Ishikawa (cell line): ENCODE measurements around the gene TRAPPC4.

ENCODE experiments used
- FOXM1 ChIP-seq: IDR thresholded peaks from 2 replicates; pipeline ENCODE4 v1.6.1; 2012; ENCODE audit warnings: low read depth, borderline replicate concordance
- RAD21 ChIP-seq: IDR thresholded peaks from 2 replicates; pipeline ENCODE4 v1.6.1; 2012; ENCODE audit warnings: low read depth
- TAF1 ChIP-seq: IDR thresholded peaks from 2 replicates; pipeline ENCODE4 v1.6.1; 2012; ENCODE audit warnings: low read depth, mild to moderate bottlenecking
- TF ChIP-seq, protein P1 (sequence below): IDR thresholded peaks from 2 replicates; pipeline ENCODE4 v1.6.1; 2012

DNA sequence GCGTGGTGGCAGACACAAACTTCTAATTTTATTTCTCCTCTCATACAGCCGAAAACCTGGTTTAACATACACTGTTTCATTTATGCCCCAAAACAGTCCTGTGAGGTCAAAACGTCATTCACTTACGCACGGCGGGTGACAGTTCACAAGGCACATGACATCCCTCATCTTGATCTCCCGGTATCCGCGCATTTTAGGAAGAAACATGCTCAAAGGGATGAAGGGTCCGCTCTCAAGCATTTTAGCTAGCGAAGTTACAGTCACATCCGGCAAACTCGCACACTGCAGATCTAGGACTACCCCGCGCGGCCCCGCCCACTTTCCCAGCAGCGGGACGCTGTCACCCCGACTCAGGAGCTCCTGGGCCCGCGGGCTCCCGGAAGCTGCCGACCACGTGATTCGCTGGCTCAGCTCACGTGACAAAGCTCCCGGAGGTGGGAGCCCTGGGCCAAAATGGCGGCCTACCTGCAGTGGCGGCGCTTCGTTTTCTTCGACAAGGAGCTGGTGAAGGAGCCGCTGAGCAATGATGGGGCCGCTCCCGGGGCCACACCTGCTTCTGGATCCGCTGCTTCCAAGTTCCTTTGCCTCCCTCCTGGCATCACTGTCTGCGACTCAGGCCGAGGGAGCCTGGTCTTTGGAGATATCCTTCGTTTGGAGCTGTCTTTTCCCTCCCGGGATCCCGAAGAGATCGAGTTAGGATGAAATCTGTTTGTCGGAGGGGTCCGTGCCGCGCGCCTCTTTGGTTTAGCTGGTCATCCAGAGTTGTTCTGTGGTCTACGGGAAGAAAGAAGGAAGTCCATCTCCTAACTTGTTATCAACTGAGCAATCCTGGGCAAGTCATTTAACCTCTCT is 49.0 kb downstream of the TRAPPC4 start, which contains the start of gene VPS11:
- peak; percentile 88 for TF ChIP-seq TAF1
- TF ChIP-seq, protein P1, sequence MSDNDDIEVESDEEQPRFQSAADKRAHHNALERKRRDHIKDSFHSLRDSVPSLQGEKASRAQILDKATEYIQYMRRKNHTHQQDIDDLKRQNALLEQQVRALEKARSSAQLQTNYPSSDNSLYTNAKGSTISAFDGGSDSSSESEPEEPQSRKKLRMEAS = peak; percentile 76
- TF ChIP-seq FOXM1 = no peak
- TF ChIP-seq RAD21 = no peak
